Stimulated activated CD4-positive, alpha-beta T cell treated with anti-CD3 and anti-CD28 coated beads, Interleukin-1b, Interleukin-23, amount 100 ng/mL, for 1 hour (primary cell): ENCODE data around the gene HOXD12.

ENCODE experiments used
- DNase-seq, 2 donors: peaks; one replicate each; pipeline ENCODE4 v3.0.0-alpha.2; 2020; ENCODE audit warnings: low read depth in 2 of 2

The HOXD12 gene, protein sequence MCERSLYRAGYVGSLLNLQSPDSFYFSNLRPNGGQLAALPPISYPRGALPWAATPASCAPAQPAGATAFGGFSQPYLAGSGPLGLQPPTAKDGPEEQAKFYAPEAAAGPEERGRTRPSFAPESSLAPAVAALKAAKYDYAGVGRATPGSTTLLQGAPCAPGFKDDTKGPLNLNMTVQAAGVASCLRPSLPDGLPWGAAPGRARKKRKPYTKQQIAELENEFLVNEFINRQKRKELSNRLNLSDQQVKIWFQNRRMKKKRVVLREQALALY

DNA sequence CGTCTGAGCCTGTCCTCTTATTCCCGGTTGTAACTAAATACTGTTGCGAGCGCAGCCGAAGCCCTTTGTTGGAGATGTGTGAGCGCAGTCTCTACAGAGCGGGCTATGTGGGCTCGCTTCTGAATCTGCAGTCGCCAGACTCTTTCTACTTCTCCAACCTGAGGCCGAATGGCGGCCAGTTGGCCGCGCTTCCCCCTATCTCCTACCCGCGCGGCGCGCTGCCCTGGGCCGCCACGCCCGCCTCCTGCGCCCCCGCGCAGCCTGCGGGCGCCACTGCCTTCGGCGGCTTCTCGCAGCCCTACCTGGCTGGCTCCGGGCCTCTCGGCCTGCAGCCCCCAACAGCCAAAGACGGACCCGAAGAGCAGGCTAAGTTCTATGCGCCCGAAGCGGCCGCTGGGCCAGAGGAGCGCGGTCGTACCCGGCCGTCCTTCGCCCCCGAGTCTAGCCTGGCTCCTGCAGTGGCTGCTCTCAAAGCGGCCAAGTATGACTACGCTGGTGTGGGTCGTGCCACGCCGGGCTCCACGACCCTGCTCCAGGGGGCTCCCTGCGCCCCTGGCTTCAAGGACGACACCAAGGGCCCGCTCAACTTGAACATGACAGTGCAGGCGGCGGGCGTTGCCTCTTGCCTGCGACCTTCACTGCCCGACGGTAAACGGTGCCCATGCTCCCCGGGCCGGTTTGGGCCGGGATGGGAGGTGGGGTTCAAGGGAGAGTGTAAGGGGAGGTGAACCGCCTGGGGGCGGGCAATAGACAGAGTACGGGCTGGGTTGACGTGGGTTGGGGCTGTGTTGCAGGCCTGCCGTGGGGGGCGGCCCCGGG, at the start of gene HOXD12:
Gene HOXD12 (plus strand): TSS at position 68 of the 819 bp plus-strand sequence. CDS start 7 bp downstream, at position 75.
- no peak for DNase-seq

DNA sequence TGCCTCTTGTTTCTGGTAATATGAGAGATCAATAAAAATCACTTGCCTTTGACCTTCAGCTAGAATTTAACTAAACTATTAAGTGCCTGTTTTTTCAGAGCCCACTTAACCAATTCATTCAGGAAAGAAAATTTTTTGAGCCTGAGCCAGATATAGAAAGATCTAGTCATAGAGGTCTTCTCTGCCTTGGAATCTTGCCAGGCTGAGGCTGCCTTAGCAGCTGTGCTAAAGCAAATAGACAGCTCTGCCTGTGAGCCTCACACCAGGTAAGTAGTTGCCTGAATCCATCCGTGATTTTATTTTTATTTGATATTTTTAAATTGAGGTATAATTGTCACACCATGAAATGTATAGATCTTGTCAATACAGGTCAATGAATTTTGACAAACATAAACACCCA, 43.2 kb upstream of the HOXD12 start:
- DNase-seq, result no peak

DNA sequence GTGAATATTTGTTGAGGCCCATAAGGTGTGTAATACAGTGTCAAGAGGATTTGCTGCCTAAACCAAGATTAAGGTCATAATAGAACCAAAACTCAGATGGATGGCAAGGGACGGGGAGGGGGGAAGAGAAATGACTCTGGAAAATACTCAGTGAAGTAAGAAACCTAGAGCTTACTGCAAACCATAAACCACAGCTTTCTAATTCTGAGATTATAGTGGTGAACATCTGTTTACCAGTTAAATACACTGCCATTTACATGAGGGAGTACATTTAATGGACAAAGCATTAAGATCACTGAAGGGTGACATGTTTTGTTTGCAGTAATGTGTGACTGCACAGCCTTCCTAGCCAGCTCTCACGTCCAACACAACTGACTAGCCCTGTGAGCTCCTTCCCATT, 35.6 kb upstream of the HOXD12 start:
- DNase-seq, result no peak

DNA sequence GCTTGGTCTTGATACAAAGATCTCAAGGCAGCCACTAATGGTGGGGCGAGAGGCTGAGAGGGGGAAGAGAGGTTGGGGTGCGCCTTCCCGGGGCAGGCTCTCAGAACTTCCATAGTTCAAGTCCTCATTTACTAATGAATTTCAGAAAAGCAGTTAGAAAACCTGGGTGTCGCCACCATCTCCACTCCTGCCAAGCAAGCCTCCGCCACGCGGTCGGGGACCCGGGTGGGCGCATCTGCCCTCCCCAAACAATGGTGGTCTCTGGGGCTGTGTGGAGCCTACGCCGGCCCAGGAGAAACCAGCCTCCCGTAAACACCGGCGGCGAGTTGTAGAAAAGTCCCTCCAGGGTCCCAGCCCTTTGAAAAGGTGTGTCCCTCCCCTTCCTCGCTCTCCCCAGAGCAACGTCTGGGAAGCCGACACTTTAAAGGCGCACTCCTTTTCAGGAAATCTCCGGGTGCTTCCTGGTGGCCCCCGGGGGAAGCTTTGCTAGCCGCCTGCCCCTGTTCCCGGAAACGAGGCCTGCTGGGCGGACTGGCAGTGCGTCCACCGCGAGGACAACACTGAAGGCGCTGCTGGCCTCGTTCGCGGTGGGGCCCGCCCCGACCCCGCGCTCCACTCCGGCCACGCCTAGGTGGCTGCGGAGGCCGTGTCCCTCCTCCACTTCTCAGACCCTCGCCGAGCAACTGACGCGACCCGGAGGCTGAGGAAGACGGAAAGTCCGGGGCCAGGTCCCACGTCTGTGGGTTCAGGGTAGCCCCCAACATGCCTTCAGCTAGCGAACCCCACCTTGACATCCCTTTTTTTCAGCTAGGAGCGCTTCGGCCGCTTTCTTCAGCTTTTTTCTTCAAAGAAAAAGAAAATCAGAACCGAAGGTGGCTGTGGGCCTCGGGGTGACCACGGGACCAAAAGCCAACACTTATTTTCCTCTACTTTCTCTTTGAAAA, 32.7 kb upstream of the HOXD12 start:
- no peak for DNase-seq

DNA sequence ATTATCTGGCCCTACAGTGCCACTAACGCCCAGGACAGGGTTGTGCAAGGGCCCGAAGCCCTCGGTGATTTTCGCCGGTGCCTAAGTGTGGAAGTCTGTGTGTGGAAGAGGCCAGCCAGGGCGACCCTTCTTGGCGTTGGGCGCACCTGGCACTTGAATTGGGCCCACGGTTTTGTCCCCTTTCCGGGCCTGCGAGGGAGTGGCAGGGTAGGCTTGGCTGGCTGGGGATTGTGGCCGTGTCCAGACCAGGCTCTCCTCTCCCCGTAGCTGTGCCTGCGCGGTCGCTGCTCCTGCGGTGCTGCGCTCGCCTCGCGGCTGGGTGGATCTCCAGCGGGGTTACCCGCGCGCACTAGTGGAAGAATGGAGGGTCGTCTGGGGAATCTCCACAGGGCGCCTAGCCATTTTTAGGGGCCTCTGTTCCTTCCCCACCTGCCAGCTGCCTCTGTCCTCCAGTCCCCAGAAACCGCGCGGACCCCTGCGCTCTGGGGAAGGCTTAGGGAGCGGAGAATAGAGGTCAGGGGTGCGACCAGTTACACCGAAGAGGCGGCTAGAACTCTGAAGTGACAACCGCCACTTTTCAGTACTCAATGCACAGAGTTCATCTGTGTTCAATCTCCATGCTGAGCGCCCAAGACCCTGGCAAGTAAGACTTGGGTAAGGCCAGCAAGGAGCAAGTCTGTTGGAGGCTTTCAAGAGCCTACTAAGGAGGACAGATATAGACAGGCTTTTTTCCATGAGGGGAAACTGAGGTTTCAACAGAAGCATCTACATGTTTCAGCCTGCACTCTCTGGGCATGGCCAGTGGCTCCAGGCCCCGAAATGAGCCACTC, 31.8 kb upstream of the HOXD12 start:
- DNase-seq, result no peak

DNA sequence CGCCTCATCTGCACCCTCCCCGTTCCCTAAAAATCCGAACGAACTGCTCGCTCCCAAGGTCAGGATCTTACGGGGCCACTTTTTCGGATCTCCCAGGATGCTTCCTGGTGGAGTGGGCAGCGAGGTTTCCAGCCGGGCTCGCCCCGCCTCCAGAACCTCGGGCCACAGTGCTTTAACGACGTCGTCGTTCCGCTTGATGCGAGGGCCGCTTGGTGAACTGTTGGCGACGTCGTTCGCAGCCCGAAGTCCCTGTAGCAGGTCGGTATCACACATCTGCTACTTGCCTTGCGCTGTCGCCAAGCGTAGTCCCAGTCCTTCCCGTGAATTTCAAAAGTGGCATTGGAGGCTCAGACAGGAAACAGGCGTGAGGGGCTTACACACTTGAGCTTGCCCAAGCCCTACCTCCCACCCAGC, 31.2 kb upstream of the HOXD12 start:
- DNase-seq, result no peak

DNA sequence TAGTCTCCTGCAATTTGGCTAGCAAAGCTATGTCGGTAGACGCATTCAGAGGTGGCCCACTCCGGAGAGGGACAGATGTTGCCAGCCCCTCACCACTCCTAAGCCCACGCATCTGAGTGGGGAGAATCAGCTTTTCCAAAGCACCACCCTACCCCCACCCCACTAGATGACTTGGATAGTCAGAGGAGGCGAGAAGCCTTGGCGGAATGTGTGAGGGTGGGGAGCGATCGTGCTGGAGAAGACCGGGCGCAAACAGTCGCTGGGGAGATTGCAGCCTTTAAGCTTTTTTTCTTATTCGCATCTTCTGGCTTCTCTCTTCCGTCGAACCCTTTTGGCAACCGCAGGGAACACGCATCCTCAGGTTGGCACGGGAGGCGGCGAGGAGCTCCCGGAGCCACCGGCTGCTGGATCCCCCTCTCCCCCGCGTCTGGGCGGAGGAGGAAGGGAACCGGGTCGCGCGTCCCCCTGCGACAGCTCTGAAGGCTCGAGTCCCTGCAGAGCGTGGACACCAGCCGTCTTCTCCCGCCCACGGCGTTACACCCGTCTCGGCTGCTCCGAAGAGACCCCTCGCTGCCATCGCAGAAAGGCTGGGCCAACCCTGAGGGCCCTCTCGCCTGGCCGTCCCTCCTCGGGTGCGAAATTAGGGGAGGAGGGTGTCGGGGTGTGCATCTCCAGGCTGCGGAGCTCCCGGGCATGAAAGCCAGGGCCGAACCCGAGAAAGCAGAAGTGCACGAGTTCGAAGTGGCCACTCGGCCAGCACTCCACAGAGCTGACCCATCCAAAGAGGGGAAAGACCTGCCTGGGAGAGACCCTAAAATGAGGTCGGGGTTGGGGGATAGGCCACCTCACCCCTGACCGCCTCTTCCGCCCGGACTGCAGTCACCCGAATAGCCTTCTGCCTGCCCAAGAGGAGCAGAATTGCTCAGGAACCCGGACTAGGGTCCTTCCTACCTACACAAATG, 28.0 kb upstream of the HOXD12 start:
- DNase-seq, result no peak

DNA sequence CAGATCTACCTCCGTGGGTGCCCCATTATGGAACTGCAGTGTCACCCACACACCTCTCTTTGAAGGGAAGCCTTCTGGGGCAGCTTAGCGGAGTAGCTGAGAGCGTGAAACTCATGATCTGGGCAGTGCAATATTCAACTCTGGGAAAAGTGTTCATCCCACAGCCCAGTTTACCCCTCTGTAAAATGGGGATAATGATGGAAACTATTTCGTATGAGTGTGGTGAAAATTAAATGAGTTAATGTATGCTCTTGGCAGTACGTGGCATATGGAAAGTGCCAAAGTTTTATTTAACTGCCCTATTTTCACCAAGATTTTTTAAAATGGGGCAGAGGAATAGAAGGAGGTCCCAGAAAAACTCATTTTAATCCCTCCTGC, 27.3 kb upstream of the HOXD12 start:
- DNase-seq, result no peak

DNA sequence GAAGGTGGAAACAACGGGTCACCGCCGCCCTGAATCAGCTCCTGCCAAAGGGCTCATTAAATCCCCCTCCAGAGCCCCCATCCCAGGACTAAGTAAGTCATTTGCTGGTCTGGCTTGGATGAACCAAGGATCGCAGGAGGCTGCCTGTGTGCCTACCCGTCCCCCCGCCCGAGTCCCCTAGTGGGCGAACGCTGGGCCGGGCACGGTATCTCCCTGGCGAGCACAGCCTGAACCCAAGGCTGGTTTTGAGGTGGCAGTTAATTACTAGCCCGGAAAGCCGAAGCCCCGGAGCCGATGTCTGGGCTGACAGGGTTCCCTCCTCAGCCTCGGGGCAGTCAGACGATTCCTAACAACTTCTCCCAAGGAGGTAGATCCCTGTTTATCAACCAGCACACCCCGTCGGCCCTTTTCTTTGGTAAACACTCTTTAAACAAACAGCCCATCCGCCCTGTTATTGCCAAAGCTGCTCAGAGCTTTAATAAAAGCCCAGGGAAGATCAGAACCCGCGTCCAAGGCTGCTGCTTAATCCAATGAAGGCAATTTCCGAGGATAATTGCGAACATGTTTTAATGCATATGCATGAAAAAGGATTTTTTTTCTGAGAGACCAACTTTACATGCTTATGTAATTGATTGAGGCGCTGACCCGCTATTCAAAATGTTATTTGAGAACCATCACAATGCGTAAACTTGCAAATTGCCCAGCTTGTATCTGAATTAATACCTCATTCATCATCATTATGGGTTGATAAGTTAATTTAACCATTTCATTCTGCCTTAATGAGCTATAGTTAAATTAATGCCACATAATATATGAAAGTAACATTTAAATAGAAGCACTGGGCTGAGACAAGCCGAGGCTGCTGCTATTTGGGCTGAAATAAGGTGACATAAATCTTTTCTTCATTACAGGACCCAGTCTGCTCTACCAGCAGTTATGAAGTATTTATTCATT, 26.4 kb upstream of the HOXD12 start:
- DNase-seq, result no peak

DNA sequence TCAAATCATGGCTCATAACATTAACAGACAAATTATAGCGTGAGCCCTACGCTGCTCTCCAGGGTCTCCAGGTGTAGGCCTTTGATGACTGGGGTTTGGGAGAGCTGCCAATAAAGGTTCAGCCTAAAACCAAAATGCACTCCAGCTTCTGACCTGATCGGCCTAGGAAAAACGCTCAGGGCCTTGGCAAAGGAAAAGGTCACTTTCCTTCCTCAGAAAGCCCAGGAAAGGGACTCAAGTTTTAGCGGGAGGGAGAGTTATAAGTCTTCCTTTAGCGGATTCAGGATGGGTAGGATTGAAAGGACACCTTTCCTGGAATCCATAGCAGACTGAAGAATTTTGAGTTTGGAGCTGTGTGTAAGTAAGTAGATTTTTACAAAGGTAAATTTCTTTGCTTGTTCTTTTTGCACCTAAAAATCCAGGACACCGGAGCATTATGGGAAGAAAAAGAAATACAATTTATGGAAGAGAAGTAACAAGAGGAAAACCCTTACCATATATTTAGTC, 24.6 kb upstream of the HOXD12 start:
- DNase-seq, result no peak

DNA sequence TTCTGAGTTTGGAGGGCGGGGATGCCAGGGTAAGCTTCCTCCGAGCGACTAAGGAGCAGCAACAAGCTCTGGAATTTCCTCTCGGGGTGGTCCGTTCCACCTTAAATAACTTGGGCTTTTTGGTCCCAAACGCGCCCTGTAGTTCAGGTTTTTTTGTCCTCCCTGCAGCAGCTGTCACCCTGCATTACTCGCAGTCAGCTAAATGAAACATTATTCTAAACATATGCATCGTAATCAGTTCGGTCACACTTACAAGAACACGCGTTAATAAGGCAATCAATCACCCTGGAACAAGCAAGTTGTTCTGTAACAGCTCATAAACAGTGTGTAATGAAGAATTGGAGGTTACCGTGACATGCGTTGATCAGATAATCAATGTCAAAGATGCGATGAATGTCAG, 24.1 kb upstream of the HOXD12 start:
- DNase-seq, result no peak

DNA sequence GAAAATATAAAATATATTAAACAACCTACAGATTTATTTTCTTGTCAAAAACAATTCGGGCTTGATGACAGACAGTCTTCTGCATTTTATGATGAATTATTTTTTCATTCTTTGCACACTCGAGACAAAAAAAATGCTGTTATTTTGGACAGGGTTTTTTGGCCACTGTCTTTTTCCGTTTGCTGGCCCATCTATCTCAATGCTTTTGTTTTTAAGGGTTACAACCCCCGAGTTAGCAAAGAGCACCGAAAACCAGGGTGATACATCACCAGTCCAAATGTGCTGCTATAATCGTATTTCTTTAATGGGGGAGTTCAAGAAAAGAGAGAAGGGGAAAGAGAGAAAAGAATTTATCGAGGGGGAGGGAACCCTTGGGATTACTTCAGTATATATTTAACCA, 23.5 kb upstream of the HOXD12 start:
- no peak for DNase-seq

DNA sequence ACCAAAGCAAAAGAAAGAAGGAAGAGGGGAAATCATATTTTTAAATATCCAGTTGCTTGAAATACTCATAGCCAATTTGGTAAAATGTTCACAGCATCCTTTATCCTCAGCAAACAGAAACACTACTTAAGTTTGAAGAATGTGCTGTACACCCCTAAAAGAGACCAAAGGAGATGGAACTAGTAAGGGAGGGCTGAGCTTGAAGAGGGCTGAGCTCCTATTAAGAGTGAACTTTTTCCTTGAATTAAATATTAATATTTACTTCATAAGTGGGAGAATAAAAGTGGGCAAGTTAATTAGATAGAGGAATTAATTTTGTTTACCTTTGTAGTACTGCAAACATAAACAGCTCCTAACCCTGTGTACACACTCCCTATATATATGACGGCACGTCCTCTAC, 22.8 kb upstream of the HOXD12 start:
- DNase-seq, result no peak

DNA sequence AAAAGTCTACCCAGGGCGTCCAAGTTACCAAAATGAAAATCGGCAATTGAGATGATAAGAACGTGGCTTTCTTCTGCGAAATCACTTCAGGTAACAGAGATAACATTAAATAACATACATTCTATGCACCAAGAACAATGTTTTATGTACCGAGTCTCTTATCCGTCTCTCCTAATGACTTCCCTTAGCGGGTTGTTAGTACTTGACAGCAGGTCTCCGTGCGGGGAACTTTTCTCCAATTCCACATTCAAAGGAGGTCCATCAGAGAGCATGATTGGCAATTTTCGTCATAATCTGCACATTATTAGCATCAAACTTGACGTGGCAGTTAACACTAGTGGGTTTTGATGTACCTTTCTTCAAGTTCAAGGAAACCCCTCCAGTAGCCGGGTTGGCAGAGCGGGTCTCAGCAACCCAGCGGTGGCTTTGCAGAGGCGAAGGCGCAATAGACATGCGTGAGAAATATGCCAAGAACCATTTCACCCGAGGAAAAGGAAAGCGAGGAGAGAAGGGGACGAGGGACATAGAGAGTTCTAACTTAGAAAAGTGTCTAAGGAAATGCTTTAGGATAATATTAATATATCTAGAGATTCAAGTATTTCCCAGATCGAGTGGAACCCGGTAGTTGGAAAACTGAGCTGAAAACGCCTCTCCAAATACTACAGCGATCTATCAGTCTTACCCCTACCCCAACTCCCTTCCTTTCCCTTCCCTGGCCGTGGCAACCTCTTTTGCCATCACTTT, 20.9 kb upstream of the HOXD12 start:
- DNase-seq, result no peak

DNA sequence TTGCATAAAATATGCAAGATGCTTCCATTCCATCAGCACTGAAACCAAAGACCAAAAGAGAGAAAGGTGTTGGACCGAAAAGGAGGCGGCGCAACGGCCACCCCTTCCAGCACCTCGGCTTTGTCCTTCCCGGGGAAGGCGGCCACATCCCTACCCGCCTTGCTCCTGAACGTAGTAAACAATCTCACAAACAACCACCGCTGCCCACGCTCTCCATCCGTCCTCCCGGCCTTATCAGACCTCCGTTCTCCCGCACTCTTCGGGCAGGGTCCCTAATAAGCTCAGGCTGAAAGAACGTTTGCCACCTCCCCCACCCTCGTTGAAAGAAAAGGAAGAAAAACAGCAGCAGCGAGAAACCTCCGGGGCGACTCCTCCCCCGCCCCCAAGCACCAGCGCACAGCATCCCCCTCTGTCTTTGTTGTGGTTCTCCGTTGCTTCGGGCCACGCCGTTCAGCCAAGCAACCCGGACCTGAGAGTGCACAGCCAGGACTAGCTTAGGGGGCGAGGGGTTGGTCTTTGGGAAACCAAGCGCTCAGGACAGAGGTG, 20.2 kb upstream of the HOXD12 start:
- no peak for DNase-seq

DNA sequence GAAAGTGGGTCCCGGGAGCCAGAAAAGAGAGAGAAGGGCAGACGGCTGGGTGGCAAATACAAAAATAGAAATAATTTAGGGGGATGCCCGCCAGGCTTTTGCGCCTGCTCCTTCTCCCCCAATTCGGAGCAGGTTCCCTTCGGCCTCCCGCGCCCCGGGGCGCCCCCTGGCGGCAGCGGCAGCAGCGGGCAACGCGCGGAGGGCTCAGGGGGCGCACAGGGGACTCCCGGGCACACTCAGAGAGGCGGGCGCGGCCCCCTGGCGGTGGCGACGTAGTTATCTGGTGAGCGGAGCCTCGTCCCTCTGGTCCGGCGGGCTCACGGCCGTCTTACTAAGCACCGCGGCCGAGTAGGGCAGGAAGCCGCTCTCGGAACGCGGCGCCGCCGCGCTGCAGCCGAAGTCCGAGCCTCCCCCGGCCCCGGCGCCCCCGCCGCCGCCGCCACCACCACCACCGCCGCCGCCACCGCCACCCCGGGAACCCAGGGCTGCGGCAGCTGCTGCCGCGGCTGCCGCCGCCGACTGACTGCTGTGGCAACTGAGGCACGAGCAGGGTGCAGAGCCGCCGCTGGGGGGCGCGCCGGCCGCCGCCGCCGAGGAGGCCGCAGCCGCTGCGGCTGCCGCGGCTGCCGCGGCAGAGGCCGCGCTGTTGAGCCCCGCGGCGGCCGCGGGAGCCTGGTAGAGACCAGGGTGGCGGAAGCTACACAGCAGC, 19.6 kb upstream of the HOXD12 start:
- no peak for DNase-seq
